IMR-90 (cell line): Measurements from ENCODE around the gene NCF2. TPM values are rescaled to one million over a fixed set of nuclear protein-coding genes. Genes with fewer than 3 reads are reported as not detected.
A peak's percentile ranks its signal among the peaks of the same experiment; 100 is the strongest.

Experiments used
- ATAC-seq: fragments of 200-7000 bp; cut with Tn5 transposase; 2 replicates; pipeline ENCODE4 v1.9.1; 2020; ENCODE audit warnings: low read depth, mild to moderate bottlenecking, moderate library complexity
- BruUV-seq: library from RNA; stranded (reverse); fragments of 400-500 nt; replicated peaks from 2 replicates; lab custom pipeline; 2021; lab: Mats Ljungman, UMichigan
- CTCF ChIA-PET: fragments of 300-600 bp; formaldehyde crosslinking; extraction: SDS; loops from one replicate; lab custom pipeline; 2021; ENCODE audit warnings: antibody characterized with exemption; lab: Yijun Ruan, JAX
- POLR2A ChIA-PET: fragments of 300-600 bp; sonication (Branson Sonifier 250); formaldehyde crosslinking; loops from one replicate; lab custom pipeline; 2022; ENCODE audit warnings: antibody characterized with exemption; ENCODE audit not compliant: unreplicated experiment; lab: Charles Lee
- DNase-seq: peaks from one replicate; pipeline ENCODE4 v3.0.0; 2013
- H2AFZ ChIP-seq: replicated peaks from 2 replicates; pipeline ENCODE3; 2013; ENCODE audit warnings: low read length, mild to moderate bottlenecking; ENCODE audit not compliant: poor library complexity
- H2AK5ac ChIP-seq: 2 replicates; pipeline ENCODE4 v1.6.1; 2013; ENCODE audit warnings: low read depth, low read length, inconsistent platforms
- H2AK9ac ChIP-seq: replicated peaks from 2 replicates; pipeline ENCODE3; 2013; ENCODE audit warnings: mild to moderate bottlenecking, low read depth, low read length, moderate library complexity; ENCODE audit not compliant: poor library complexity
- H2BK120ac ChIP-seq: 2 replicates; pipeline ENCODE4 v1.6.1; 2013; ENCODE audit warnings: low read depth, low read length, inconsistent platforms
- H2BK15ac ChIP-seq: 3 replicates; pipeline ENCODE4 v1.6.1; 2013; ENCODE audit warnings: low read depth, low read length, inconsistent platforms
- H2BK20ac ChIP-seq: 2 replicates; pipeline ENCODE4 v1.6.1; 2013; ENCODE audit warnings: low read depth, mild to moderate bottlenecking, inconsistent platforms, low read length, moderate library complexity
- H2BK5ac ChIP-seq: 2 replicates; pipeline ENCODE4 v1.6.1; 2013; ENCODE audit warnings: mild to moderate bottlenecking, low read depth, low read length, inconsistent platforms; ENCODE audit not compliant: poor library complexity, severe bottlenecking
- H3K14ac ChIP-seq: replicated peaks from 2 replicates; pipeline ENCODE4 v1.6.1; 2013; ENCODE audit warnings: low read depth, low read length, inconsistent platforms
- H3K18ac ChIP-seq: 2 replicates; pipeline ENCODE4 v1.6.1; 2013; ENCODE audit warnings: low read depth, low read length, control low read depth
- H3K23ac ChIP-seq: 2 replicates; pipeline ENCODE4 v1.6.1; 2013; ENCODE audit warnings: low read depth, low read length, inconsistent platforms
- H3K27ac ChIP-seq: 2 replicates; pipeline ENCODE4 v1.5.1; 2013; ENCODE audit warnings: mild to moderate bottlenecking, control low read depth, low read length; ENCODE audit not compliant: insufficient read depth
- H3K27me3 ChIP-seq: 2 replicates; pipeline ENCODE4 v1.6.1; 2013; ENCODE audit warnings: low read length; ENCODE audit not compliant: control insufficient read depth, insufficient read depth
- H3K36me3 ChIP-seq: 2 replicates; pipeline ENCODE4 v1.6.1; 2013; ENCODE audit warnings: low read length, mixed read lengths; ENCODE audit not compliant: control insufficient read depth, insufficient read depth
- H3K4ac ChIP-seq: 2 replicates; pipeline ENCODE4 v1.6.1; 2013; ENCODE audit warnings: low read depth, low read length, inconsistent platforms
- H3K4me1 ChIP-seq: 2 replicates; pipeline ENCODE4 v1.6.1; 2013; ENCODE audit warnings: low read length, mixed read lengths; ENCODE audit not compliant: control insufficient read depth, insufficient read depth
- H3K4me2 ChIP-seq: 2 replicates; pipeline ENCODE4 v1.6.1; 2013; ENCODE audit warnings: low read depth, mild to moderate bottlenecking, control low read depth, low read length, moderate library complexity
- H3K4me3 ChIP-seq: 2 replicates; pipeline ENCODE4 v1.5.1; 2013; ENCODE audit warnings: low read depth, mild to moderate bottlenecking, control low read depth, low read length, moderate library complexity; ENCODE audit not compliant: insufficient read depth
- H3K56ac ChIP-seq: 2 replicates; pipeline ENCODE4 v1.6.1; 2013; ENCODE audit warnings: low read length, inconsistent platforms; ENCODE audit not compliant: insufficient read depth; ENCODE audit errors: extremely low read depth
- H3K79me1 ChIP-seq, 2 experiments: 2 replicates each; pipeline ENCODE4 v1.6.1; 2013; ENCODE audit warnings: low read length in 2 of 2, inconsistent platforms in 1 of 2, low read depth in 1 of 2
- H3K9ac ChIP-seq: 2 replicates; pipeline ENCODE4 v1.6.1; 2013; ENCODE audit warnings: low read depth, low read length, control low read depth
- H3K9me1 ChIP-seq: 2 replicates; pipeline ENCODE4 v1.6.1; 2013; ENCODE audit warnings: low read length, inconsistent platforms; ENCODE audit not compliant: insufficient read depth
- H3K9me3 ChIP-seq: 2 replicates; pipeline ENCODE4 v1.6.1; 2013; ENCODE audit warnings: low read length; ENCODE audit not compliant: control insufficient read depth, insufficient read depth
- H4K20me1 ChIP-seq: 2 replicates; pipeline ENCODE4 v1.6.1; 2013; ENCODE audit warnings: low read length, inconsistent platforms; ENCODE audit not compliant: insufficient read depth
- H4K5ac ChIP-seq: 2 replicates; pipeline ENCODE4 v1.6.1; 2013; ENCODE audit warnings: mild to moderate bottlenecking, low read depth, low read length, control low read depth
- H4K8ac ChIP-seq, 2 experiments: 2 replicates each; pipeline ENCODE4 v1.6.1; 2013; ENCODE audit warnings: low read depth in 2 of 2, low read length in 2 of 2, control low read depth in 1 of 2, inconsistent platforms in 1 of 2
- H4K91ac ChIP-seq: 2 replicates; pipeline ENCODE4 v1.6.1; 2013; ENCODE audit warnings: low read depth, low read length, inconsistent platforms; ENCODE audit not compliant: insufficient read depth
- CHD1 ChIP-seq: IDR thresholded peaks from 2 replicates; pipeline ENCODE4 v1.6.1; 2012; ENCODE audit warnings: low read depth, low read length, improper control_type of control experiment
- CTCF ChIP-seq: conservative IDR thresholded peaks from 2 replicates; pipeline ENCODE4 v1.5.1; 2012; ENCODE audit warnings: mild to moderate bottlenecking, low read depth, low read length, improper control_type of control experiment
- FOS ChIP-seq: fragments of 150-350 bp; IDR thresholded peaks from 2 replicates; pipeline ENCODE4 v1.6.1; 2016; ENCODE audit warnings: low read depth, low read length
- MXI1 ChIP-seq: IDR thresholded peaks from 2 replicates; pipeline ENCODE4 v1.6.1; 2012; ENCODE audit warnings: low read depth, mild to moderate bottlenecking, low read length, moderate library complexity, borderline replicate concordance
- RAD21 ChIP-seq: IDR thresholded peaks from 2 replicates; pipeline ENCODE4 v1.6.1; 2012; ENCODE audit warnings: low read length, improper control_type of control experiment
- RCOR1 ChIP-seq: IDR thresholded peaks from 2 replicates; pipeline ENCODE4 v1.6.1; 2012; ENCODE audit warnings: mild to moderate bottlenecking, low read length, improper control_type of control experiment; ENCODE audit not compliant: insufficient replicate concordance
- SMC3 ChIP-seq: fragments of 150-350 bp; IDR thresholded peaks from 2 replicates; pipeline ENCODE4 v1.6.1; 2016; ENCODE audit warnings: low read depth, mild to moderate bottlenecking, antibody characterized with exemption, low read length, moderate library complexity
- USF2 ChIP-seq: fragments of 150-350 bp; IDR thresholded peaks from 2 replicates; pipeline ENCODE4 v1.6.1; 2017; ENCODE audit warnings: mild to moderate bottlenecking, antibody characterized with exemption, low read length, low read depth
- WGBS, 2 experiments: methylation state at CpG; one replicate each; pipeline versions ENCODE4 v1.1.5 to v1.1.7; 2013; ENCODE audit warnings: missing lambda C conversion rate in 2 of 2; ENCODE audit not compliant: insufficient read length in 1 of 2; ENCODE audit errors: extremely low coverage in 2 of 2; 5-methylcytosine and 5-hydroxymethylcytosine counted together
- dilution Hi-C: fragments of 300-500 bp; cut with HindIII; formaldehyde crosslinking; loops from one replicate; pipeline ENCODE4 v1.14.3; 2018; ENCODE audit warnings: low sequenced_read_pairs; ENCODE audit not compliant: unreplicated experiment
- in situ Hi-C: fragments of 300-500 bp; cut with MboI; formaldehyde crosslinking; loops from 3 replicates; pipeline ENCODE4 v1.14.3; 2019; ENCODE audit warnings: low sequenced_read_pairs, inconsistent platforms, mixed read lengths
- intact Hi-C: fragments of 100-400 bp; cut with micrococcal nuclease; formaldehyde crosslinking; loops from 2 replicates; pipeline ENCODE4 v1.10.0; 2022
- polyA plus RNA-seq, 3 experiments: library from polyadenylated mRNA; depleted of rRNA; stranded (reverse); fragments of >200 nt; gene quantifications; 2 replicates each; pipeline ENCODE4 v1.2.3, GENCODE V29; 2012; ENCODE audit warnings: low replicate concordance in 1 of 3
- total RNA-seq: library from RNA; depleted of rRNA; stranded (reverse); fragments of >200 nt; gene quantifications from 2 replicates; pipeline ENCODE4 v1.2.3, GENCODE V29; 2012
- TF ChIP-seq, protein P1 (sequence below): fragments of 150-350 bp; IDR thresholded peaks from 2 replicates; pipeline ENCODE4 v1.6.1; 2016; ENCODE audit warnings: low read depth, mild to moderate bottlenecking, low read length, moderate library complexity, borderline replicate concordance

The NCF2 gene
- total and polyA plus RNA-seq, 2 of the 4 experiments (the other 2 are of a cell fraction): 3.2 to 4.2 TPM

GRCh38 chr1:183571678-183572268, 18.5 kb downstream of the NCF2 start:
- Histone ChIP-seq H4K91ac (no peak overlapping the region), H3K23ac (no peak overlapping the region), H4K5ac (no peak overlapping the region), H2BK15ac (no peak overlapping the region), H3K36me3 (no peaks in the 10 kb centered on the region), H3K27ac (no peak overlapping the region), H3K4me1 (peaks cover 13% of the 10 kb centered on the region), H2AK9ac (no peak overlapping the region), H4K8ac (no peak overlapping the region), H3K4me2 (no peak overlapping the region), H3K56ac (no peak overlapping the region), H3K4ac (no peak overlapping the region), H3K18ac (no peak overlapping the region), H3K79me1 (no peaks in the 10 kb centered on the region), H3K9me1 (peaks cover 5% of the 10 kb centered on the region), H2BK120ac (no peak overlapping the region), H2BK5ac (no peak overlapping the region), H2AFZ (no peak overlapping the region), H3K14ac (no peak overlapping the region), H3K9me3 (no peaks in the 10 kb centered on the region), H3K9ac (no peak overlapping the region), H3K4me3 (no peak overlapping the region), H2BK20ac (no peak overlapping the region), H3K27me3 (peaks cover 1% of the 10 kb centered on the region), H2AK5ac (no peak overlapping the region), H4K20me1 (no peaks in the 10 kb centered on the region)
- intact Hi-C loops (no loop called here), dilution Hi-C loops (no loop called here), in situ Hi-C loops (no loop called here)
- no CpG with 5 or more reads among the region's 4 CpGs for WGBS, 2 experiments
- TF ChIP-seq RAD21 (no peak), CTCF (no peak), USF2 (no peak), SMC3 (no peak), FOS (no peak), CHD1 (no peak), RCOR1 (no peak), MXI1 (no peak)
- TF ChIP-seq, protein P1, sequence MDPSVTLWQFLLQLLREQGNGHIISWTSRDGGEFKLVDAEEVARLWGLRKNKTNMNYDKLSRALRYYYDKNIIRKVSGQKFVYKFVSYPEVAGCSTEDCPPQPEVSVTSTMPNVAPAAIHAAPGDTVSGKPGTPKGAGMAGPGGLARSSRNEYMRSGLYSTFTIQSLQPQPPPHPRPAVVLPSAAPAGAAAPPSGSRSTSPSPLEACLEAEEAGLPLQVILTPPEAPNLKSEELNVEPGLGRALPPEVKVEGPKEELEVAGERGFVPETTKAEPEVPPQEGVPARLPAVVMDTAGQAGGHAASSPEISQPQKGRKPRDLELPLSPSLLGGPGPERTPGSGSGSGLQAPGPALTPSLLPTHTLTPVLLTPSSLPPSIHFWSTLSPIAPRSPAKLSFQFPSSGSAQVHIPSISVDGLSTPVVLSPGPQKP: no peak
- no TSS peak for BruUV-seq
- POLR2A ChIA-PET: no interaction called here
- peak; percentile 16 for DNase-seq
- CTCF ChIA-PET: no interaction called here
- no peak for ATAC-seq
